Caco-2 (cell line): Measurements from ENCODE around the gene CRISP3. TPM values are rescaled to one million over a fixed set of nuclear protein-coding genes. Genes with fewer than 3 reads are reported as not detected.

ENCODE experiments used
- BruUV-seq: library from RNA; stranded (reverse); fragments of 400-500 nt; replicated peaks from 2 replicates; lab custom pipeline; 2021; lab: Mats Ljungman, UMichigan
- CTCF ChIA-PET: fragments of 300-600 bp; sonication (Branson Sonifier 250); formaldehyde crosslinking; loops from one replicate; lab custom pipeline; 2022; ENCODE audit warnings: antibody characterized with exemption; lab: Charles Lee
- POLR2A ChIA-PET: fragments of 300-600 bp; sonication (Branson Sonifier 250); formaldehyde crosslinking; loops from one replicate; lab custom pipeline; 2022; ENCODE audit warnings: antibody characterized with exemption; lab: Charles Lee
- DNase-seq, 2 experiments: peaks; one replicate each; pipeline versions ENCODE4 v3.0.0 to v3.0.0-alpha.2; 2020 to 2022
- H3K27me3 ChIP-seq: replicated peaks from 2 replicates; pipeline ENCODE4 v1.6.0; 2011; ENCODE audit warnings: low read length; ENCODE audit not compliant: control insufficient read depth, insufficient read depth
- H3K36me3 ChIP-seq: 2 replicates; pipeline ENCODE4 v1.5.1; 2011; ENCODE audit warnings: low read length; ENCODE audit not compliant: control insufficient read depth, insufficient read depth
- H3K4me1 ChIP-seq: fragments of 250-450 bp; sonication (Bioruptor Pico); 2 replicates; pipeline ENCODE4 v1.5.1; 2020; ENCODE audit warnings: mild to moderate bottlenecking
- H3K4me3 ChIP-seq: 2 replicates; pipeline ENCODE4 v1.5.1; 2011; ENCODE audit warnings: low read depth, mild to moderate bottlenecking, control low read depth, low read length
- H3K9me3 ChIP-seq: fragments of 250-450 bp; sonication (Bioruptor Pico); 2 replicates; pipeline ENCODE4 v1.5.1; 2020; ENCODE audit warnings: mild to moderate bottlenecking, moderate library complexity
- H3K27ac Mint-ChIP-seq: one replicate; pipeline ENCODE4 v1.8.0; 2022; ENCODE audit warnings: mixed read lengths; ENCODE audit not compliant: unreplicated experiment
- H3K27me3 Mint-ChIP-seq: one replicate; pipeline ENCODE4 v1.8.0; 2022; ENCODE audit warnings: mixed read lengths; ENCODE audit not compliant: insufficient read depth, unreplicated experiment
- H3K36me3 Mint-ChIP-seq: one replicate; pipeline ENCODE4 v1.8.0; 2022; ENCODE audit warnings: mild to moderate bottlenecking, mixed read lengths; ENCODE audit not compliant: insufficient read depth, unreplicated experiment
- H3K4me1 Mint-ChIP-seq: one replicate; pipeline ENCODE4 v1.8.0; 2022; ENCODE audit warnings: low read depth, mixed read lengths; ENCODE audit not compliant: unreplicated experiment
- H3K4me3 Mint-ChIP-seq: one replicate; pipeline ENCODE4 v1.8.0; 2022; ENCODE audit warnings: mild to moderate bottlenecking, moderate library complexity, mixed read lengths; ENCODE audit not compliant: unreplicated experiment
- H3K9me3 Mint-ChIP-seq: one replicate; pipeline ENCODE4 v1.8.0; 2022; ENCODE audit warnings: mixed read lengths; ENCODE audit not compliant: unreplicated experiment
- intact Hi-C: fragments of 100-400 bp; cut with micrococcal nuclease; formaldehyde crosslinking; loops from one replicate; pipeline ENCODE4 v1.10.0; 2022; ENCODE audit not compliant: unreplicated experiment
- total RNA-seq: library from RNA; stranded (reverse); gene quantifications from 2 replicates; pipeline ENCODE4 v1.2.3, GENCODE V29; 2022
- TF ChIP-seq, protein P1 (sequence below), 2 experiments: fragments of 200-600 bp in 1 of 2; IDR thresholded peaks; 1 replicate in 1 of 2; 2 replicates in 1 of 2; pipeline versions ENCODE4 v1.5.1 to v1.8.0; 2011 to 2022; ENCODE audit warnings: antibody characterized with exemption in 1 of 2, control low read depth in 1 of 2, inconsistent platforms in 1 of 2, low read depth in 1 of 2, low read length in 1 of 2, mild to moderate bottlenecking in 1 of 2, moderate library complexity in 1 of 2; ENCODE audit not compliant: insufficient read depth in 1 of 2, severe bottlenecking in 1 of 2, unreplicated experiment in 1 of 2

CRISP3 gene
- total RNA-seq, 1 experiment from 2014 or later, result not detected

DNA sequence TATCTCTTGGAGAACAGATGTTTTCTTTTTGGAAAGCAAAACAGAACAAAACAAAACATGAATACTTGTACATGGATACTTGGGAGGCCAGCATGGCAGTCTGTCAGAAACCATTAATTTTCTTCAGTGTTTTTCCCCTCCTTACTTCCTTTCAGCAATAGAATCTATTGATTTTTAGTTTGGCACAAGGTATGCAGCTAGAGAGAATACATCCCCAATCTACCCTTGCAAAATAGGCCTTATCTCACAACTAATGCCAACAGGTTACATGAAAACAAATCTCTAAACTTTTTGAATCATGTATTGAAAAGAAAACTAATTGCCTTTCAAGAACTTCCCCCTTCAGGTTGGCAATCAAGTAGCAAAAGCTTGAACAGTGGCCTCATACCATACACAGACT is 40.1 kb upstream of the CRISP3 start:
- no peaks in the 10 kb centered on the region for H3K36me3 ChIP-seq
- no peaks in the 10 kb centered on the region for H3K4me1 ChIP-seq
- Mint-ChIP-seq H3K9me3 (no peaks in the 10 kb centered on the region), H3K4me1 (no peaks in the 10 kb centered on the region), H3K4me3 (no peak overlapping the region), H3K36me3 (no peaks in the 10 kb centered on the region), H3K27me3 (no peaks in the 10 kb centered on the region), H3K27ac (no peak overlapping the region)
- no peak overlapping the region for H3K4me3 ChIP-seq
- ChIA-PET CTCF (no interaction called here), POLR2A (no interaction called here)
- H3K27me3 ChIP-seq, result no peaks in the 10 kb centered on the region
- DNase-seq, result no peak
- intact Hi-C loops, result no loop called here
- no peaks in the 10 kb centered on the region for H3K9me3 ChIP-seq
- BruUV-seq, result no TSS peak
- TF ChIP-seq, protein P1, sequence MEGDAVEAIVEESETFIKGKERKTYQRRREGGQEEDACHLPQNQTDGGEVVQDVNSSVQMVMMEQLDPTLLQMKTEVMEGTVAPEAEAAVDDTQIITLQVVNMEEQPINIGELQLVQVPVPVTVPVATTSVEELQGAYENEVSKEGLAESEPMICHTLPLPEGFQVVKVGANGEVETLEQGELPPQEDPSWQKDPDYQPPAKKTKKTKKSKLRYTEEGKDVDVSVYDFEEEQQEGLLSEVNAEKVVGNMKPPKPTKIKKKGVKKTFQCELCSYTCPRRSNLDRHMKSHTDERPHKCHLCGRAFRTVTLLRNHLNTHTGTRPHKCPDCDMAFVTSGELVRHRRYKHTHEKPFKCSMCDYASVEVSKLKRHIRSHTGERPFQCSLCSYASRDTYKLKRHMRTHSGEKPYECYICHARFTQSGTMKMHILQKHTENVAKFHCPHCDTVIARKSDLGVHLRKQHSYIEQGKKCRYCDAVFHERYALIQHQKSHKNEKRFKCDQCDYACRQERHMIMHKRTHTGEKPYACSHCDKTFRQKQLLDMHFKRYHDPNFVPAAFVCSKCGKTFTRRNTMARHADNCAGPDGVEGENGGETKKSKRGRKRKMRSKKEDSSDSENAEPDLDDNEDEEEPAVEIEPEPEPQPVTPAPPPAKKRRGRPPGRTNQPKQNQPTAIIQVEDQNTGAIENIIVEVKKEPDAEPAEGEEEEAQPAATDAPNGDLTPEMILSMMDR (IDR thresholded peaks at IDR 0.05; ENCODE audit: insufficient read depth in 1 of 2, low read depth in 1 of 2, low read length in 1 of 2, severe bottlenecking in 1 of 2, unreplicated experiment in 1 of 2), result no peak

DNA sequence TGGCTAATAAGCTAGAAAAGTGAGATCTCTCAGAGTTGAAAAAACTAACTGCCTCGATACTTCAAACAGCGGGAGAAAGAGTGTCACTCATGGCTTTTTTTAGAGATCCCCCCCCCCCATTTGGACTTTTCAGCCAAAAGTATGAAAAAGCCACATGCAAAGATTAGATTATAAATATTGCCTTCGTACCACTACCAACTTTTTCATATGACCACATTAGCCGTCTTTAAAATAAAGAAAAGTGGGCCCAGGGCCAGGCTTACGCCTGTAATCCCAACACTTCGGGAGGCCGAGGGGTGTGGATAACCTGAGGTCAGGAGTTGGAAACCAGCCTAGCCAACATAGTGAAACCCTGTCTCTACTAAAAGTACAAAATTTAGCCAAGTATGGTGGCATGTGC is 38.5 kb upstream of the CRISP3 start:
- BruUV-seq, result no TSS peak
- intact Hi-C loops, result no loop called here
- Mint-ChIP-seq H3K27me3 (no peaks in the 10 kb centered on the region), H3K27ac (no peak overlapping the region), H3K4me1 (no peaks in the 10 kb centered on the region), H3K4me3 (no peak overlapping the region), H3K9me3 (no peaks in the 10 kb centered on the region), H3K36me3 (no peaks in the 10 kb centered on the region)
- DNase-seq, result no peak
- no peak overlapping the region for H3K4me3 ChIP-seq
- no peaks in the 10 kb centered on the region for H3K36me3 ChIP-seq
- no peaks in the 10 kb centered on the region for H3K27me3 ChIP-seq
- POLR2A ChIA-PET, result no interaction called here
- CTCF ChIA-PET, result no interaction called here
- no peaks in the 10 kb centered on the region for H3K4me1 ChIP-seq
- TF ChIP-seq, protein P1 (IDR thresholded peaks at IDR 0.05; ENCODE audit: insufficient read depth in 1 of 2, low read depth in 1 of 2, low read length in 1 of 2, severe bottlenecking in 1 of 2, unreplicated experiment in 1 of 2), result no peak
- H3K9me3 ChIP-seq, result no peaks in the 10 kb centered on the region

DNA sequence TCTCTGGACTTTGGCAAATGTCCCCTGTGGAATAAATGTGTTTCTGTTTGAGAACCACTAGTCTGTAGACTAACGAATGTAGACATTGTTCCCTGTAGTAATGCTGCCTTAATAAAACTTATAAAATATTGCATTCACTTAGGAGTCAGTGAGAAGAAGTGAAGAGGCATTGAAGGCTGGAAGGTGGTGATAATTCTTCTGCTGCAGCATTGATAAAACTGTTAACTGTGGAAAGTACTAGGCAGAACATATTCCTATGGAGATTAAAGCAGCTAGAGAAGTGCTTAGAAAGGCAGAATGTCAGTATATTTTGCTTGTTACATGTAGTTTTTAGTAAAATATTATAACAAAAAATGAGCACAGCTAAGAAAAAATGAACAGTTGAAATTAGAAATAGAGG is 38.1 kb upstream of the CRISP3 start:
- POLR2A ChIA-PET, result no interaction called here
- H3K9me3 Mint-ChIP-seq, result no peaks in the 10 kb centered on the region
- H3K4me3 ChIP-seq, result no peak overlapping the region
- no peaks in the 10 kb centered on the region for H3K9me3 ChIP-seq
- BruUV-seq, result no TSS peak
- no peaks in the 10 kb centered on the region for H3K27me3 ChIP-seq
- H3K27me3 Mint-ChIP-seq, result no peaks in the 10 kb centered on the region
- no peak for DNase-seq
- TF ChIP-seq, protein P1 (IDR thresholded peaks at IDR 0.05; ENCODE audit: insufficient read depth in 1 of 2, low read depth in 1 of 2, low read length in 1 of 2, severe bottlenecking in 1 of 2, unreplicated experiment in 1 of 2), result no peak
- H3K36me3 Mint-ChIP-seq, result no peaks in the 10 kb centered on the region
- CTCF ChIA-PET, result no interaction called here
- no peak overlapping the region for H3K27ac Mint-ChIP-seq
- no peak overlapping the region for H3K4me3 Mint-ChIP-seq
- H3K36me3 ChIP-seq, result no peaks in the 10 kb centered on the region
- no peaks in the 10 kb centered on the region for H3K4me1 Mint-ChIP-seq
- H3K4me1 ChIP-seq, result no peaks in the 10 kb centered on the region
- intact Hi-C loops, result no loop called here
